ENCODE measurements around the gene EPHB2.

EPHB2 gene

GRCh38 chr1:22818061-22818770, 107.6 kb downstream of the EPHB2 start:
- Mint-ChIP-seq H3K36me3 (no peaks in the 10 kb centered on the region), H3K4me1 (no peaks in the 10 kb centered on the region), H3K27ac (no peak overlapping the region), H3K27me3 (no peaks in the 10 kb centered on the region), H3K9me3 (no peaks in the 10 kb centered on the region), H3K4me3 (no peak overlapping the region)
- CTCF ChIA-PET: interaction anchor here (1.5 kb wide), 1 partner anchor 114 kb away, joined by 3 read pairs; no protein-coding TSS in a partner anchor
- DNase-seq: no peak

GRCh38 chr1:22819361-22819760, 108.7 kb downstream of the EPHB2 start:
- CTCF ChIA-PET: no interaction called here

DNA sequence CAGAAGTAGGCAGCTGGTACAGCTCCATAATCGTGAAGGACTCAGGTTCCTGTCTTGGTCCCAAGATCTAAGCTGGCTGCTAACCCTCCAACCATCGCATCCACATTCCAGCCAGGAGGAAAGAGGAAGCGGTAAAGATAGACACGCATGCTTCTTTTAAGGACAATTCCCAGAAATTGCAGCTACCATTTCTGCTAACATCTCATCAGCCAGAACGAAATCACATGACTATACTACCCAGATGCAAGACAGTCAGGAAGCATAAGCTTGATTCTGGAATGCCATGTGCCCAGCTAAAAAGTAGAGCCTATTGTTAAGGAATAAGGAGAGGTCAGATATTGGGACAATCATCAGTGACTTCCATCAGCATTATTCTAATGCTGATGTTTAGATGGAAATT, 110.4 kb downstream of the EPHB2 start:
- no peaks in the 10 kb centered on the region for H3K36me3 Mint-ChIP-seq
- no peak overlapping the region for H3K27ac Mint-ChIP-seq
- H3K4me3 Mint-ChIP-seq: no peak overlapping the region
- DNase-seq: no peak
- no peaks in the 10 kb centered on the region for H3K27me3 Mint-ChIP-seq
- no peaks in the 10 kb centered on the region for H3K9me3 Mint-ChIP-seq
- CTCF ChIA-PET: no interaction called here
- no peaks in the 10 kb centered on the region for H3K4me1 Mint-ChIP-seq

More at GRCh38 chr1:22819361-22819760, 108.7 kb downstream of the EPHB2 start:
- H3K27me3 Mint-ChIP-seq: no peaks in the 10 kb centered on the region
- no peaks in the 10 kb centered on the region for H3K4me1 Mint-ChIP-seq
- H3K27ac Mint-ChIP-seq: no peak overlapping the region
- no peak for DNase-seq
- no peaks in the 10 kb centered on the region for H3K36me3 Mint-ChIP-seq
- no peak overlapping the region for H3K4me3 Mint-ChIP-seq
- H3K9me3 Mint-ChIP-seq: no peaks in the 10 kb centered on the region

DNA sequence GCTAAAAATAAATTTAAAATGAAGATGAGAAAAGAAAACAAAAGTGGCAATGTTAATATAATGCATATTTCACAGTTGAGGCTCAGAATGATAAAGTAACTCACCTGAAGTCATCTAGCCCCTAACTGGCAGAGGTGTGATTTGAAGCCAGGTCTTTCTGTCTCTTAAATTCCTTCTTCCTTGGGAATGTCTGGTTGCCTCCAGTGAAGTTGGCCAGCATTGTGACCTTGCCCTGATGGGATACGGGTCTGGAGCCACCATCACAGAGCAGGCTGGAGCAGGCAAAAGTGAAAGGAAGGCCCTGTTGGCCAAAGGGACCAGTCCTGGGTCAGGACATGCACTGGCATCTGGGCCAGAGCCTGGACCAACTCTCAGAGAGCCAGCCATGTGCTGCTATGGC, 111.7 kb downstream of the EPHB2 start:
- Mint-ChIP-seq H3K27ac (no peak overlapping the region), H3K9me3 (no peaks in the 10 kb centered on the region), H3K4me3 (no peak overlapping the region), H3K4me1 (no peaks in the 10 kb centered on the region), H3K27me3 (no peaks in the 10 kb centered on the region), H3K36me3 (no peaks in the 10 kb centered on the region)
- CTCF ChIA-PET: no interaction called here
- no peak for DNase-seq

GRCh38 chr1:22824466-22824865, 113.8 kb downstream of the EPHB2 start:
- CTCF ChIA-PET: no interaction called here
- no peak overlapping the region for H3K27ac Mint-ChIP-seq
- no peak for DNase-seq
- no peaks in the 10 kb centered on the region for H3K4me1 Mint-ChIP-seq
- H3K36me3 Mint-ChIP-seq: no peaks in the 10 kb centered on the region
- H3K9me3 Mint-ChIP-seq: no peaks in the 10 kb centered on the region
- H3K4me3 Mint-ChIP-seq: no peak overlapping the region
- H3K27me3 Mint-ChIP-seq: no peaks in the 10 kb centered on the region

DNA sequence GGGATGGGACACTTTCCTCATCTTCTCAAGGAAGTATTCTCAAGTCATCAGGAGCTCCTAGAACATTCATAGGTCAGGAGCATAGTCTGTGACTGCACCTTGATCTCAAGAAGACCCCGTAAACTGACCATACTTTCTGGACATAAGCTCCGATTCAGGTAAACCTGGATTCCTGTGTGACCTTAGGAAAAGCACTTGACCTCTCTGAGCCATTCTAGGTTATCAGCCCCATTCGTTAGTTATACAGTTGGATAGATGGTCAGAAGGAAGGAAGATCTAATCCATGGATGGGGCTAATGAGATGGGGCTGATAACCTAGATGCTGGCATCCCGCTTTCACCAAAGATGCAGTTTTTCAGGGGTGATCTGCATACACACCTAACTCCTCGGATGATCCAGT, 114.3 kb downstream of the EPHB2 start:
- no peaks in the 10 kb centered on the region for H3K4me1 Mint-ChIP-seq
- no peak for DNase-seq
- no peaks in the 10 kb centered on the region for H3K9me3 Mint-ChIP-seq
- no peaks in the 10 kb centered on the region for H3K36me3 Mint-ChIP-seq
- CTCF ChIA-PET: no interaction called here
- H3K27ac Mint-ChIP-seq: no peak overlapping the region
- no peaks in the 10 kb centered on the region for H3K27me3 Mint-ChIP-seq
- H3K4me3 Mint-ChIP-seq: no peak overlapping the region

DNA sequence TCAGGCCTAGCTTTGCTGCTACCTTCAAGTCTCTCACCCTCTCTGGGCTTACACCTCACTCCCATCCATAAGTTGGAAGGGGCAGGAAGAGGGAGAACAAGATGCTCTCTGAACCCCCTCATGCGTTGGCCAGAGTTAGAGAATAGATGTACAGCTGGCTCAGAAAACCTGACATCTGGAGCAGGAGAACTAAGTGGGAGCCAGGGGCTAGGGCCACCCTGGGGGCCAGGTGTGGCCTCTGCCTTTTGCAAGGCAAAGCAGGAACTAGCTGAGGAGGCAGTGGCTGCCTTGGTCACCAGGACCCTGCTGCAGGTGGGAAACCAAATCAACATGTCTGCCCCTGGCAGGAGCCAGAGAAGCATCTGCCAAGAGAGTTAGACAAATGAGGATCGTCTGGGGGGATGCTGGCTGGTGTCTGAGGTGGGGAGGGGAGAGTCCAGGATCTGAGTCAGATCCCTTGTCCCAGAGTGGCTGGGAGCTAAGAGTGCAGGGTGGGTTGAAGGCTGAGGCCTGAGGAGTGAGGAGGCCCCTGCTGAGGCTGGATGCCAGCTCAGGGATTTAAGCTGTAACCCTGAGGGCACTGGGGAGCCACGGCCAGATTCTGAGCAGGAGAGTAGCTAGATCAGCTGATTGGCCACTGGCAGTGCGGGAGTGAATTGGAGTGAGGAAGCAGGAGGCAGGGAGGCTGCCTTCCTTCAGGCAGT, 115.0 kb downstream of the EPHB2 start:
- H3K27me3 Mint-ChIP-seq: no peaks in the 10 kb centered on the region
- no peaks in the 10 kb centered on the region for H3K36me3 Mint-ChIP-seq
- no peaks in the 10 kb centered on the region for H3K4me1 Mint-ChIP-seq
- no peak overlapping the region for H3K27ac Mint-ChIP-seq
- no peak overlapping the region for H3K4me3 Mint-ChIP-seq
- no peaks in the 10 kb centered on the region for H3K9me3 Mint-ChIP-seq
- CTCF ChIA-PET: no interaction called here
- DNase-seq: no peak

GRCh38 chr1:22826604-22827580, 116.3 kb downstream of the EPHB2 start:
- H3K9me3 Mint-ChIP-seq: no peaks in the 10 kb centered on the region
- no peaks in the 10 kb centered on the region for H3K4me1 Mint-ChIP-seq
- CTCF ChIA-PET: no interaction called here
- no peak overlapping the region for H3K27ac Mint-ChIP-seq
- H3K36me3 Mint-ChIP-seq: no peaks in the 10 kb centered on the region
- H3K4me3 Mint-ChIP-seq: no peak overlapping the region
- no peak for DNase-seq
- peaks cover 4% of the 10 kb centered on the region for H3K27me3 Mint-ChIP-seq

DNA sequence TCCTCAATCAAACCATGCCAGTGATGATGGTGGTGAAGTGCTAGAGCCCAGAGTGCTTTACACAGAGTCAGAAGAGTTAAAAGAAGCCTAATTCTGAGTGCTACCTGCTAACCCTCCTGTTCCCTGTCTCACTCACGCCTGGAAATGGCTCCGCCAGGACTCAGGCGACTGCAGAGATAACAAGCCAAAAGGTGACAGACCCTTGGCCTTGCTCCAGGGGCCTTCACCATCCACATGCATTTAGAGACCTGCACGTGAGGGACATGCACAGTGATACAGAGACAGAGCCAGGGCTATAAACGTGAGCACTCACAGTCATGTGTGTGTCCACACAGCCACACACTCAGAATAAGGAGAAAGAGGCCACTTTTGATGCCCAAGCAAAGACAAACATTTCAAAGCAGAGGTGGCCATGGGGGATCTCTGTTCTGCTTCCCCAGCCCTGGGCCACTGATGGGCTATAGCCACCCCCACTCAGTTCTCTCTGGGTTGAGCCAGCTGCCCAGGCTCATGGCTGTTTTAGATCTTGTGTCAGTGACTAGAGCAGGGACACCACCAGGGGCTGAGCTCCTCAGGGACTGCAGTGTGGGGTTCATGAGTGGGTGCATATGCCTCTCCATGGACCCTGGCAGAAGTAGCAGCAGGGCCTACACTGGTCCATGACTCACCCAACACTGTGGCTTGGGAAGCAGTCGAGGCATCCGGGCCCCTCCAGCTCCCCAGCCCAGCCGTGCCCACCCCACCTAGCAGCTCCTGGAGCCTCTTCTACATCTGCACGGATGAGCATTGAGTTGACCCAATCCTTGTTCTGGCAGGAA, 117.2 kb downstream of the EPHB2 start:
- Mint-ChIP-seq H3K27ac (no peak overlapping the region), H3K27me3 (peaks cover 8% of the 10 kb centered on the region), H3K9me3 (no peaks in the 10 kb centered on the region), H3K4me3 (no peak overlapping the region), H3K4me1 (no peaks in the 10 kb centered on the region), H3K36me3 (no peaks in the 10 kb centered on the region)
- DNase-seq: no peak
- CTCF ChIA-PET: no interaction called here

- H3K9me3 Mint-ChIP-seq: no peaks in the 10 kb centered on the region
- CTCF ChIA-PET: no interaction called here
- no peak overlapping the region for H3K4me3 Mint-ChIP-seq
- no peaks in the 10 kb centered on the region for H3K4me1 Mint-ChIP-seq
- H3K27ac Mint-ChIP-seq: no peak overlapping the region
- DNase-seq: no peak
- peaks cover 8% of the 10 kb centered on the region for H3K27me3 Mint-ChIP-seq
- H3K36me3 Mint-ChIP-seq: no peaks in the 10 kb centered on the region
Observed at GRCh38 chr1:22828484-22829308, 118.1 kb downstream of the EPHB2 start.

GRCh38 chr1:22829309-22829989, 118.8 kb downstream of the EPHB2 start:
- H3K36me3 Mint-ChIP-seq: no peaks in the 10 kb centered on the region
- H3K27me3 Mint-ChIP-seq: peaks cover 8% of the 10 kb centered on the region
- no peaks in the 10 kb centered on the region for H3K9me3 Mint-ChIP-seq
- no peak overlapping the region for H3K27ac Mint-ChIP-seq
- no peak for DNase-seq
- no peaks in the 10 kb centered on the region for H3K4me1 Mint-ChIP-seq
- H3K4me3 Mint-ChIP-seq: no peak overlapping the region
- CTCF ChIA-PET: no interaction called here

- Mint-ChIP-seq H3K4me3 (no peak overlapping the region), H3K9me3 (no peaks in the 10 kb centered on the region), H3K36me3 (no peaks in the 10 kb centered on the region), H3K27me3 (peaks cover 8% of the 10 kb centered on the region), H3K27ac (no peak overlapping the region), H3K4me1 (no peaks in the 10 kb centered on the region)
- DNase-seq: no peak
- CTCF ChIA-PET: no interaction called here
Observed at GRCh38 chr1:22830041-22830566, 119.5 kb downstream of the EPHB2 start.
